AG08395 (cell line): Measurements from ENCODE around the gene COL20A1.
A peak's percentile ranks its signal among the peaks of the same experiment; 100 is the strongest.

Experiments
- DNase-seq: peaks from one replicate; pipeline ENCODE4 v3.0.0; 2012; ENCODE audit warnings: mixed read lengths, low spot score

Gene COL20A1

GRCh38 chr20:63309261-63310071, 16.5 kb downstream of the COL20A1 start:
- peak; percentile 69 for DNase-seq

- DNase-seq: no peak
Observed at GRCh38 chr20:63310265-63310991, 17.4 kb downstream of the COL20A1 start.

GRCh38 chr20:63311186-63311832, 18.3 kb downstream of the COL20A1 start:
- no peak for DNase-seq

DNA sequence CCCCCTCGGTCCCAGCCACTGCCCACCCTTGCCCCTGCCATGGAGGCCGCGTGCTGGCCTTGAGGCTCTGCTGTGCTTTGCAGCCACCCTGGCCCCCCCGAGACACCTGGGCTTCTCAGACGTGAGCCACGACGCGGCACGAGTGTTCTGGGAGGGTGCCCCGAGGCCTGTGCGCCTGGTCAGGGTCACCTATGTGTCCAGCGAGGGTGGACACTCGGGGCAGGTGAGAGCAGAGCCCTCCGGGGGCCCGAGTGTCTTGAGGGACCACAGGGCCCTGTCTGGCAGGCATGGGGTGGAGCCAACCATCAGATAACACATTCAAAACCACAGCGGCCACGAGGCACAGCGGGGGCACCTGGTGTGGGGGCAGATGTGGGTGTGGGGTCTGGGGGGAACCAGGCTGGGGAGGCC, 18.9 kb downstream of the COL20A1 start:
- DNase-seq: no peak

DNA sequence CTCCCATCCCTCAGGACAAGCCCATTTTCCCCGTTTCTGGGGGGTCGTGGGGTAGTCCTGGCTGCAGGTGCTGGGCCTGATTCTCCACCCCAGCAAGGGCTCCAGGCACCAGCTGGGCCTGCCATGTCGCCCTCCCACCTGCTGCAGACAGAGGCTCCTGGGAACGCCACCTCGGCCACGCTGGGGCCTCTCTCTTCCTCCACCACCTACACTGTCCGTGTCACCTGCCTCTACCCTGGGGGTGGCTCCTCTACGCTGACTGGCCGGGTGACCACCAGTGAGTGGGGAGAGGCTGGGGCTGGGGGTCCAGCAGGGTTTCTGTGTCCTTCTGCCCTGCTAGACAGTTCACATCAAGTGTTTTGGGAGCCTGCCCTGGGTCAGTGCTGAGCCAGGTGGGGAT, 19.3 kb downstream of the COL20A1 start:
- no peak for DNase-seq

DNA sequence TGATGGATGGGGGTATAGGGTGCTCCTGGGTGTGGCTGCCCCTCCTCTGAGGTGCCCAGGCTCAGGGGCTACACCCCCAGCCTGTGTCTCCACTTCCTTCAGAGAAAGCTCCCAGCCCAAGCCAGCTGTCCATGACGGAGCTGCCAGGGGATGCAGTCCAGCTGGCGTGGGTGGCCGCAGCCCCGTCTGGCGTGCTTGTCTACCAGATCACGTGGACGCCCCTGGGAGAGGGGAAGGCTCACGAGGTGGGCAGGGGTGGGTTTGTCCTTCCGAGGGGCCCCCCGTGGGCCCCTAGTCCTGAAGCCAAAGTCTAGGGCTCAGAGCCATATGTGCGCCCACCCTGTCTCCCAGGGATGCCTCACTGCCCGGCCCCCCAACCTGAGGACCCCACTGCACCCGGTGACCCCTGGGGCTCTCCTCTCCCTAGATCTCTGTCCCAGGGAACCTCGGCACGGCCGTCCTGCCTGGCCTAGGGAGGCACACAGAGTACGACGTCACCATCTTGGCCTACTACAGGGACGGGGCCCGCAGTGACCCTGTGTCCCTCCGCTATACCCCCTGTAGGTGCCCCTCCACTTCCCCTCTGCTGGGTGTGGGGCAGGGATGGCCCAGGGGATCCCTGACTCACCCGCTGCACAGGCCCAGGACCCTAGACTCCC, 19.8 kb downstream of the COL20A1 start:
- no peak for DNase-seq

GRCh38 chr20:63313349-63314014, 20.5 kb downstream of the COL20A1 start:
- DNase-seq: no peak

DNA sequence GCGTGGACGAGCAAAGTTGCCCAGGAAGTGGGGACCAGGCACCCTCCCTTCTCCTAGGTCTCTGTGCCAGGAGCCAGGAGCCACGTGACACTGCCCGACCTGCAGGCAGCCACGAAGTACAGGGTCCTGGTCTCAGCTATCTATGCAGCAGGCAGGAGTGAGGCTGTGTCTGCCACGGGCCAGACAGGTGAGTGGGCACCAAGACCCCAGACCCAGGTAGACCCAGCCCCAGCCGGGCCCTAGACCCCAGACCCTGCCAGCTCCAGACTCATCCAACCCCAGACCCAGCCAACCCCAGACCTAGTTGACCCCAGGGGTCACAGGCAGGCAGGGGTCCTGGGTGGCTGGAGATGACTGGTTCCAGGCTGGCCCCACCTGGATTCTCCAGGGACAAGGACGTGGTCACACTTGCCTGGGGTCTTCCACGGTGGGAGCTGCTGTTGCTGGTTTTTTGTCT, 21.1 kb downstream of the COL20A1 start:
- DNase-seq: no peak

DNA sequence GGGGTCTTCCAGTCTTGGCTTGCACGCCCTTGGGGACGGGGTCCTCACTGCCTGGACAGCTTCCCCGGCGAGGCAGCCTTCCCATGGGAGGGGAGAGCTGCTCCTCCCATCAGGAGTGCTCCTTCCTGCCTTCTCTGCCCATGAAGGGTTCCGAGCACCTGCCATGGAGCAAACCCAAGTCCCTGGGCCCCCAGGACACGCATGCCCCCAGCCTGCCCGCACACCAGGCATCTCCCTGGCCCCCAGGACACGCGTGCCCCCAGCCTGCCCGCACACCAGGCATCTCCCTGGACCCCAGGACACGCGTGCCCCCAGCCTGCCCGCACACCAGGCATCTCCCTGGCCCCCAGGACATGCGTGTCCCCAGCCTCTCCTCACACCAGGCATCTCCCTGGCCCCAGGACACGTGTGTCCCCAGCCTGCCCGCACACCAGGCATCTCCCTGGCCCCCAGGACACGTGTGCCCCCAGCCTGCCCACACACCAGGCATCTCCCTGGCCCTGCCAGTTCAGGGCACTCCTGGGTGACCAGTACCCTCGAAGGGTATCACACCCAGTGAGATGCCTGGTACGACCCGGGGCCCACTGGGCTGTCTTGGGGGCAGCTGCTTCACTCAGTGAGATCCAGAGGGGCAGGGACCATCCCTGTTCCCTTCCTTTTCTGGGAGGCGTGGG, 21.7 kb downstream of the COL20A1 start:
- DNase-seq: no peak

DNA sequence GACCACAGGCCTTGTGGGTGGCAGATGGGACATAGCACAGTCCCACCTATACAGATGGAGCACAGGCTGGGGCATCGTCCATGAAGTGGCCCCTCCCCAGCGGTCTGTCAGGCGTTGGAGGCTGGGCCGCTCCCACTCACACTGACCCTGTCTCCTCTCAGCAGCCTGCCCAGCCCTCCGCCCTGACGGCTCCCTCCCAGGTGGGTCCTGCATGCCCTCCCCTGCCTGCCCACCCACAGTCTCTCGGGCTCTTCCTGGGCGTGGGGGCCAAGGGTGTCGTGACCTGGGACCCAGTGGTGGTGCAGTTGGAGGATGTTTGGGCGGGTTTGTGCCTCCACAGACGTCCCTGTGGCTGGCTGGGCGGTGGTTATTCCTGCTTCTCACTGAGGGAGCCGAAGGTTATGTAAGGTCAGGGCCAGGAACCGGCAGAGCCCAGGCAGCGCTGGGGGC, 22.3 kb downstream of the COL20A1 start:
- no peak for DNase-seq

- DNase-seq: no peak
Observed at GRCh38 chr20:63315731-63316491, 22.9 kb downstream of the COL20A1 start.

DNA sequence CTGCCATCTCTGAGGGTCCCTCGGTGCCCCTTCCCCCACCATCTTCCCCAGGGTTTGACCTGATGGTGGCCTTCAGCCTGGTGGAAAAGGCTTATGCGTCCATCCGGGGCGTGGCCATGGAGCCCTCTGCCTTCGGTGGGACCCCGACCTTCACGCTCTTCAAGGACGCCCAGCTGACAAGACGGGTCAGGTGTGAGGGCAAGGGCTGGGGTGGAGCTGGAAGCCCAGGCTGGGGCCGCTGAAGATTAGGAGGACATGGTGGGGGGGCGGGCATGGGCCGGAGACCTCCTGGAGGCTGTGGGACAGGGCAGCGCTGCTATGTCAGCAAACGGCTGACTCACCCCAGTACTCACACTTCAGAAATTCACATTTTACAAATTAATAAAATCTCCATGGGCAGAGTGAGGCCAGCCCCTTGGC, 23.5 kb downstream of the COL20A1 start:
- no peak for DNase-seq

DNA sequence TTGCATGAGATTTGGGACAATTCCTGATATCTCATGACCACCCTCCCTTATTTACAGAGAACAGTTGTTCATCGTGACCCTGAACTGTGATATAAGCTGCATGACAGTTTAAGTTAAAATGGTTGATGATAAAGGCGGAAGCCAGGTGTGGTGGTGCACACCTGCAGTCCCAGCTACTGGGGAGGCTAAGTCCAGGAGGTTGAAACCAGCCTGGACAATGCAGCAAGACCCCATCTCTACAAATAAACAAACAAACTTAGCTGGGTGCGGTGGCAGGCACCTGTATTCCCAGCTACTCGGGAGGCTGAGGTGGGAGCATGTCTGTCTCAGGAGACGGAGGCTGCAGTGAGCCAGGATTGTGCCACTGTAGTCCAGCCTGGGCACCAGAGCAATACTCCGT, 24.1 kb downstream of the COL20A1 start:
- DNase-seq: no peak

DNA sequence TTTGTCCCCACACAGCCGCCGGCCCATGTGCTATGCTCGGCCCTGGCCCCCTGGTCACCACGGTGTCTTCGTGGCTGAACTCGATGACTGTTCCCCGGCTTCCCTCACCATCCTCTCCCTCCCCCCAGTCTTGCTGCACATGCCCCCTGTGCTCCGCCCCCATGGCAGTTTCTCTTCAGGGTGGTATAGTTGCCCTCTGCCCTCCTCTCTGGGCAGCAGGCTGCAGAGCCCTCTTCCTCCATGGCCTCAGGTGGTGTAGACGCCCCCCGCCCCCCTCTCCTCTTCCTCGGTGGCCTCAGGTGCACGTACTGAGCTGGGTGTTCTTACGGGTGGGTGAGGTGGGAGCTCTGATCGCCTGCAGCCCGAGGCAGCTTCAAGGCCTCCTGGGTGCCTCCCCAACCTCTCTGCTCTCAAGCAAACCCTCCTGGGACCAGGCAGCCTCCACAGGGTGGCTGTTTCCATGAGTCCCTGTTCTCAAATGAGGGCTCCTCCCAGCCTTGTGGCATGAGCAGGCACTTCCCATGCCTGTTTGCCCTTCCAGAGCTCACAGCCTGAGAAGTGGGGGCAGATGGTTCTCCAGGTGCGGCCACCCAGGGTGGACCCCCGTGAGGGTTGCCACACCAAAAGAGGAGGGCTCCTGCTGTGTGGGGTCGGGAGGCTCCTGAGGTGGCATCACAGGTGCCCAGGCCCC, 24.8 kb downstream of the COL20A1 start:
- DNase-seq: no peak

DNA sequence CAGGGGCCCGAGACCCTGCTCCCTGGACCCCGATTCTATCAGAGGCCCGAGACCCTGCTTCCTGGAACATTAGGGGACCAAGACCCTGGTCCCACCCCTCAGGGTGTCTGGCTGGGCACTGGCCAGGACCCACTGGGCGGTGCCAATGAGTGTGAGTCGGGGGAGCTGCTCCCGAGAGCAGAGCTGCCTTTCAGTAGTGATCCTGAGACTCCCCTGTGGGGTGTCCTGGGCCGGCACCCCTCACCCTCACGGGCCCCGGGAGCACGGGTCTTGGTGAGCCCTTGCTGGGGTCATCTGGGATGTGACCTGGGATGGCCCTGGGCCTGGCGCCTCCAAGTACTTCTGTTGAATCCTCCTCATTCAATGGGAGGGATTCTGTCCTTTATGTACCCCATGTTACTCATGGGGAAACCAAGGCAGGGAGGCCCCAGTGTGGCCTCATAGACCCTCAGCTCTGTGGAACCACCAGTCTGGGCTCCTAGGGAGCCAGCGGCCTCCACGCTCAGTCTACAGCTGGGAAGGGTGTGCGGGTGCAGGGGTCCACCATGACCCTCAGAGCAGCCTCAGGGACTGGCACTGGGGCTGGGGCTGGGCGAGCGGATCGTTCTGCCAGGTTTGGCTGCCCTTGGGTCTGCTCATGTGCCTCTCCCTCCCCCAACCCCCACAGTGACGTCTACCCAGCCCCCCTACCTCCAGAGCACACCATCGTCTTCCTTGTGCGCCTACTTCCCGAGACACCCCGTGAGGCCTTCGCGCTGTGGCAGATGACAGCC, 25.6 kb downstream of the COL20A1 start:
- no peak for DNase-seq

GRCh38 chr20:63319164-63320040, 26.4 kb downstream of the COL20A1 start:
- no peak for DNase-seq

DNA sequence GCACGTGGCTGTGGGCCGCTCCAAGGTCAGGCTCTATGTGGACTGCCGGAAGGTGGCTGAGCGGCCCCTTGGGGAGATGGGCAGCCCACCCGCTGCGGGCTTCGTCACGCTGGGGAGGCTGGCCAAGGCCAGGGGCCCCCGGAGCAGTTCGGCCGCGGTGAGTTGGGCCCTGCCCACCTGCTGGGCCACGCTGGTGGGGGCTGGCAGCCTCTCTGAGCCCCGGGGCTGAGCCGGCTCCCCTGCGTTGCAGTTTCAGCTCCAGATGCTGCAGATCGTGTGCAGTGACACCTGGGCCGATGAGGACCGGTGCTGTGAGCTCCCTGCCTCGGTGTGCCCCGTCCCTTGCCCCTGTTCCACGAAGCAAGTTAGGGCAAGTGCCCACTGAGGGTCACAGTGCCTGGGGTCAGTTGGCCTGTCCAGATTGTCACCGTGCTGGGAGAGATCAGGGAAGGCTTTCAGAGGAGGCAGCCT, 27.1 kb downstream of the COL20A1 start:
- no peak for DNase-seq
